Stimulated activated CD8-positive, alpha-beta memory T cell treated with anti-CD3 and anti-CD28 coated beads, Interleukin-12 subunit alpha, Interleukin-12 subunit beta, amount 100 ng/mL, for 1 hour (primary cell): ENCODE results near the gene TRRAP.

Source experiments
- DNase-seq: peaks from one replicate; pipeline ENCODE4 v3.0.0-alpha.2; 2020; ENCODE audit warnings: low read depth

The TRRAP gene

DNA sequence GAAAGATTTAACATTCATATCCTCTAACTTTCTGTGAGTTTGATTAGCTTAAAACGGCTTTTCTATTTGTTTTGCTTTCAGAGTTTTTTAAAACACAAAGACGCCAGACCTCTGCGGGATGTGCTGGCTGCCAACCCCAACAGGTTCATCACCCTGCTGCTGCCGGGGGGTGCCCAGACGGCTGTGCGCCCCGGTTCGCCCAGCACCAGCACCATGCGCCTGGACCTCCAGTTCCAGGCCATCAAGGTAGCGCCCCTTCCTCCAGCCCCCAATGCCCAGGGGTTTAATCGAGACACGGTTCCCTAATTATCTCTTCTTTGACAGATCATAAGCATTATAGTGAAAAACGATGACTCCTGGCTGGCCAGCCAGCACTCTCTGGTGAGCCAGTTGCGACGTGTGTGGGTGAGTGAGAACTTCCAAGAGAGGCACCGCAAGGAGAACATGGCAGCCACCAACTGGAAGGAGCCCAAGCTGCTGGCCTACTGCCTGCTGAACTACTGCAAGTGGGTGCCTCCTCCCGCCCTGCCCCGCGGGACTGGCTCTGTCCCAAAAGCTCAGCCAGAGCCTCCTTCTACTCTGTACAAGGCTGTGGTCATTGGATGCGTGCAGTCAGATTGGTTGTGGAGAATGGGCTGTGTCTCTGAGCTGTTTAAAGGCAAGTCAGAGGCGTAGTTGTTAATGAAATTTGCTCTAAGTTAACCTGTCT lies 71.2 kb downstream of the TRRAP start:
- DNase-seq, result no peak

DNA sequence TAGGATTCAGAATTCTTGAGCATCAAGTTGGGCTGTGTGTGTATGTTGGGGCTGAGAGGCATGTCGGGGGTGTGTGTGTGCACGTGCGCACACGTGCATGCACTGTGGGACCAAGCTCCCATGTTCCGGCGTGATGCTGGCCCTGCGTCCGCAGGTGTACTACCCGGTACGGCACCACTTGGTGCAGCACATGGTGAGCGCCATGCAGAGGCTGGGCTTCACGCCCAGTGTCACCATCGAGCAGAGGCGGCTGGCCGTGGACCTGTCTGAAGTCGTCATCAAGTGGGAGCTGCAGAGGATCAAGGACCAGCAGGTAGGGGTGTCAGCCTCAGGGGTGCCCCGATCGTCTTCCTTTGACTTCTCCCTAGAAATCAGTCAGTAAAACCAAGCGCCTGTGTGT lies 77.7 kb downstream of the TRRAP start:
- no peak for DNase-seq

DNA sequence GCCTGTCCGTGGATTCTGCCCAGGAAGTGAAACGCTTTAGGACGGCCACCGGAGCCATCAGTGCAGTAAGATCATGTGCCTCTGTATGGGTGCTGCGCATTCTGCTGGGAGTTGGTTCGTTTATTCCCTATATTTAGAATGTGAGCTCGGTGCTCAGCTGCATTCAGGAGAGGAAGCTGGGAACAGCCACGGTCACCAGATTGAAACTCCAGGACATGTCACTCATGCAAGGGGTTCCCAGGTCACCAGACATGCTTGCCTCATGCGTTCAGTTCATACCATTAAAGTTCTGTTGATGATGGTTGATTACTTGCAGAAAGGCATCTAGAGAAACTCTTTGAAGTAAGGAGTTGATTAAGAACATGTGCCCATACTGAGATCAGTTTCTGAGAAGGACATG lies 78.1 kb downstream of the TRRAP start:
- DNase-seq, result no peak

DNA sequence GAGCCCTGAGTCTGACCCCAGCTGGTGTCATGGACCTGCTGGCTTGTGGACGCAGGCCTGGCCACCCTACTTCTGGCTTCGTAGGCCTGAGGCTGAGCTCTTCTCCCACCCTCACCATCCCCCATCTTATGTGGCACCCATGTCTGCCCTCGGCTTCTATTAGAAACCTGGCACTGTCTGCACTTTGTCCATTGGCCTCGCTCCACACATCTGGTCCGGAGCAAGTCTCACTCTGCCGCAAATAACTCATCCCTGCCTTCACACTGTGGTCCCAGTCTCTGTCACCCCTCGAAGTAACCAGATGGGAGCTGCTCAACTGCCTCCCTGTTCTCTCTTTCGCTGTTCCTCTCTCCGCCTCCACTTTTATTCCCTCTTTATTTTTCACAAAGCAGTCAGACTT lies 78.6 kb downstream of the TRRAP start:
- no peak for DNase-seq

DNA sequence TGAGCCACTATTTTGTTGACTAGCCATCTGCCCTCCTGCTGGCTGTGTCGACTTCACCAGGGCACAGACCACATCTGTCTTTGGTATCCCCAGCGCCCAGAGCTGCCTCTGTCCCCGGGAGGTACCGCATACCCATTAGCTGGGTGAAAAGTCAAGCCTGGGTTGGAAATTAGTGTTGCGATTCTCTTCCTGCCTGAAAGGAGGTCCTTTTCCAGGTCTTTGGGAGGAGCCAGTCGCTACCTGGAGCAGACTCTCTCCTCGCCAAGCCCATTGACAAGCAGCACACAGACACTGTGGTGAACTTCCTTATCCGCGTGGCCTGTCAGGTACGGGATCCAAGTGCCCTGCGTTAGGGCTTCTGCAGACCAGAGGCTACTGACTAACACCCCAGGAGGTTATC lies 79.4 kb downstream of the TRRAP start:
- DNase-seq, result no peak

DNA sequence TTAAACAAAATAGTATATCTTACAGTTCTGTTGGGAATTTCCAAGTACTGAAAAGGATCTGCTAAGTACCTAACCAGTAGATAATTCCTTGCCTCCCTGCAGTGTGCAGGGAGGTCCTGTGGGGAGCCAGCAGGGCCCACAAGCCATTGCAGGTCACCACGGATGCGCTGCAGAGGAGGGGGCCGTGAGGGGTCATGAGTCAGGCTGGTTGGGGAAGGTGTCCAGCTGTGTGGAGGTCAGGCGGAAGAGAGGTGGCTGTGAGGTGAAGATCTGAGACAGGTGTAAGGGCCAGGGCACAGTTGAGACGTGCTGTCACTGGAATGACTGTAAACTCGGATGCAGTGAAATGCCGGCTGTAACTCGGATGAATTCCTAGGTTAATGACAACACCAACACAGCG lies 80.6 kb downstream of the TRRAP start:
- DNase-seq, result no peak

DNA sequence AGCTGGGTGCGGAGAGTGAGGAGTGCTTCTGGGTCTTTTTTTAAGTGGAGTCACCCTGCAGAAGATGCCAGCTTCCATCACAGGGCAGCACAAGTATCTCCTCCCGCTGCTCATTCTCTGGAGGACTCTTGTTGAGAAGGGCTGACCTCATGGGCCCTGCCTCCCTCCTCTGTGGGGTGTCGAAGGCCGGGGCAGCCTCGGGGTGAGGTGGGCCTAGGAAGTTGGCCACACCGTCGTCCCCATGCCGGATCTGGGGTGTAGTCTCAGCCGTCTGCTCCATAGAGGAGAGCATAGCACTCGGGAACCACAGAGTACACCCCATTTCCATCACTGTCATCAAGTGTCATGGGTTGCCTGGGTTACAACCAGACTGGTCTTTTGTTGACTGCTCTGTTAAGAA lies 85.0 kb downstream of the TRRAP start:
- DNase-seq, result no peak

DNA sequence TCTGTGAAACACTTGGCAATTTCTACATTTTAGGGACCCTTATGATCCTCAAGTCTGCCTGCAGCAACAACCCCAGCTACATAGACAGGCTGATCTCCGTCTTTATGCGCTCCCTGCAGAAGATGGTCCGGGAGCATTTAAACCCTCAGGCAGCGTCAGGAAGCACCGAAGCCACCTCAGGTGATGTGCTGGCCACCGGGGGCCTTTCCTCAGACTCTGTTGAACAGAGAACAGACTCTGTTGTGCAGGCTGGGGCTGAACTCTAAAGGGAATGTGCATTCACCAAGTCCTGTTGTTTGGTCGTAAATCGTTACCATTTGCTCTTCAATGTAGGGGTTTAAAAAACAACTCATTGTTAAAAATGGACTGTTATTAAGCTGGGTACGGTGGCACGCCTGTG lies 86.3 kb downstream of the TRRAP start:
- DNase-seq, result no peak

DNA sequence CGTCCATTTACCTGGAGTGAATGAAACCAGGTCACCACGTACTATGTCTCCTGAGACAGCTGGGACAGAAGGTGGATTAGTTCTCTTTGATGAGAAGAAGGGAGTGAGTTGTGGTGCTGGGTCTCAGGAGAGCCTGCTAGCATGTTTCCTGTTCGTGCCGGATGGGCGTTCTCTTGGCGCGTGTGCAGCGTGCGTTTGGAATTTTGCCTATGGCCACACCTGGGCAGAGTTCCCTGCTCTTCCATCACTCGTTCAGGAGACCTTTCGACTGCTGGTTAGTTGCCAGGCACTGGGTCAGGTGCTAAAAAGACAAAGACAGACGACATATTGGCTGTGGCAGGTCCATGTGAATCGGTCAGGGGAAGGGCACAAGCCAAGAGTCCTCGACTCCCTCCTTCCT lies 90.3 kb downstream of the TRRAP start:
- no peak for DNase-seq

DNA sequence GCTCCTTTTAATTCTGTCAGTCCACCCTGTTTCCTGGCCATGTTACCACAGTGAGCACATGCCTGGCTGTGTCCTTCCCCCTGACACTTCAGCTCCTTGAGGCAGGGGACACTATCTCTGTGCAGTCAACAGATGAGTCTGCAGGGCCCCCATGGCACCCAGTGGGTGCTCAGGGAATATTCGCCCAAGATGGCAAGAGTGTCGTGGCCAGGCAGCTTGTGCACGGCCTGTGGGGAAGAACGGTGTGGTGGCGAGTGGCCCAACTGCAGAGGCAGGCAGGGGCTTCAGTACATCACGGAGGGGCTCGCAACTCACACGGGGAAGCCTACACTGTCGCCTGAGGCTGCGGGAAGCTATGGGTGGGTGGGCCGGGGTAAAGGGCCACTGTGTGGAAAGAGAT lies 91.1 kb downstream of the TRRAP start:
- DNase-seq, result no peak

DNA sequence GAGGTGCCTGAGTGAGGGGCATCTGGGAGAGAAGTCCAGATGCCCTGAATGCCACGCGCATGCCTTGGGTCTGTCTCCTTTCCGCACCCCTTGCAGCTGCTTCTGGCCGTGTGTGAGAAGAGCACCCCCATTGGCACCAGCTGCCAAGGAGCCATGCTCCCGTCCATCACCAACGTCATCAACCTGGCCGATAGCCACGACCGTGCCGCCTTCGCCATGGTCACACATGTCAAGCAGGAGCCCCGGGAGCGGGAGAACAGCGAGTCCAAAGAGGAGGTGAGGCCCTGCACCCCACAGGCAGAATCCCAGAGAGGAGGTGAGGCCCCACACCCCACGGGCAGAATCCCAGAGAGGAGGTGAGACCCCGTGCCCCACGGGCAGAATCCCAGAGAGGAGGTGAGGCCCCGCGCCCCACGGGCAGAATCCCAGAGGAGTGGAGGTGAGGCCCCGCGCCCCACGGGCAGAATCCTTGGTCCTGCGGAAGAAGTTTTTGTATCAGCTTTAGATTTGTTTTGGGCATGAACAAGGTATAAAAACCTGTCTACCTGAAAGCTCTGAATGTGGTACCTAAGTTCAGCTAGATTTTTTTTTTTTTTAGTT lies 91.8 kb downstream of the TRRAP start:
- no peak for DNase-seq

DNA sequence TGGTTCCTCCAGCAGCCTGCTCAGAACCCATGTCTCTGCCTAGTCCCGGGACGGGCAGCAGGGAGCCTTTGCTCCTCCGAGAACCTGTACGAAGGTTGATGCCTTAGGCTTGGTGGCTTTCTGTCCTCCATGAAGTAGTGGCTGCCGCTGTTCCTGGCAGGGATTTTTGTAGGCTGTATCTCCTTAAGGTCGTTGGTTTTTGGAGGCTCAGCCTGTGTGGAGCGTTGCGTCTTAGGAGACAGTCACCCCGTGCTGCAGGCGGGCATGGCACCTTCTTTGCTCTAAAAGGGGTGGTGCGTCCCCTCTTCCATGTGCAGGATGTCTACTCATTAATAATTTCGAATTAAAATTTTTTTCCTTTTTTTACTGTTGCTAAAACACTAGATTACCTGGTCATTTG lies 92.5 kb downstream of the TRRAP start:
- no peak for DNase-seq

DNA sequence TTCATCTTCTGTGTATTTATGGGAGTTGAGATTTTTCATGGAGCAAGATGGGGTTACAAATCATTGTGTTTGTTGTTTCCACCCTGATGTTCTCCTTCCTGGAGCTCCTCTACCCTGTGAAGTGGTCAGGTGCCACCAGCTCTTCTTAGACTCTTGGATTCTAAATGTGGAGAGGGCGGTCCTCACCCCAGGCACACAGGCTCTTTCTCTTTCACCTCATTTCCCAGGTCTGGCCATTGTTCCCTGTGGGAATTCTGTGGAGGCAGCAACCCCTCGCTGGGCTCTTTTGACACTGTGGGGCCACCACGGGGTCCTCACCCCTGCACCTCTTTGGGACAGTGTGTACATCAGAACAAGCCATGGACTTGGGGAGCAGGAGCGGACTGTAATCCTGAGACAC lies 95.9 kb downstream of the TRRAP start:
- DNase-seq, result no peak

DNA sequence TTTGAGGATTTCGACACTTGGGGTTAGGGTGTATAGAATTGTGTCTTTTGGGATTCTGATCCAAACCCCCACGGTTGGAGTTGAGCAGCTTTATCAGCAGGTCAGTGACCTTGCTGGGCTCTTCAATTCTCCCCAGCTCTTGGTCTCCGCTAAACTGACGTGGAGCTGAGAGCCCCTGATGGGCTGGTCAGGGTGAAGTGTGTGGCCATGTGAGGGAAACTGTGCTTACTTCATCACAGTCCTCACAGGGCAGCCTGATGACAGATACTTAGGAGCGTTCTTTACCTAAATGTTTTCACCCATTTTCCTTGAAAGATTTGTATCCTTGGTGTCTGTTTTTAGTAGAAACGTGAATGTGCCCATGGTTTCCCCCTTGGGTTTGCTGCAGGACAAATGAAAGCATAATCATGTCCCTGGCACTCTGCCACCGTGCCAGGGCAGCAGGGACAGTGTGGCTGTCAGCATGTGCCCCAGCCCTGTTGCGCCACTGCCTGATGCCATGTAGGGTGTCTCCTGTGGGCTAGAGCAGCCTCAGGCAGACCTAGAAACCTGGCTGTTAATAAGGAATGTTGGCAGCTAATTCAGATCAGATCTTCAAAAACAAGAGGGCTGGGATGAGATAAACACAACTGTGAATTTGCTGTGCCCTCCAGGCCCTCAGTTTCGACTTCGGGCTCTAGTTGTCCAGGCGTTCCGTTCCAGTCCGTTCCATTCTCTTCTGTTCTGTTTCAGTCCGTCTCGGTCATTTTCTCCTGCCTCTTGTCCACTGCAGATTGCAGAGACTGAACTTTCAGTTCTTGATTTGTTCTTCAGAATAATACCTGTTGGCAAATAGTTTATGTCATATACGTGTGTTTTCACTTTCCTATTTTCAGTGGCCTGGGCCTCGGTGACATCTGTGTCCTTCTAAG lies 96.8 kb downstream of the TRRAP start:
- DNase-seq, result no peak

DNA sequence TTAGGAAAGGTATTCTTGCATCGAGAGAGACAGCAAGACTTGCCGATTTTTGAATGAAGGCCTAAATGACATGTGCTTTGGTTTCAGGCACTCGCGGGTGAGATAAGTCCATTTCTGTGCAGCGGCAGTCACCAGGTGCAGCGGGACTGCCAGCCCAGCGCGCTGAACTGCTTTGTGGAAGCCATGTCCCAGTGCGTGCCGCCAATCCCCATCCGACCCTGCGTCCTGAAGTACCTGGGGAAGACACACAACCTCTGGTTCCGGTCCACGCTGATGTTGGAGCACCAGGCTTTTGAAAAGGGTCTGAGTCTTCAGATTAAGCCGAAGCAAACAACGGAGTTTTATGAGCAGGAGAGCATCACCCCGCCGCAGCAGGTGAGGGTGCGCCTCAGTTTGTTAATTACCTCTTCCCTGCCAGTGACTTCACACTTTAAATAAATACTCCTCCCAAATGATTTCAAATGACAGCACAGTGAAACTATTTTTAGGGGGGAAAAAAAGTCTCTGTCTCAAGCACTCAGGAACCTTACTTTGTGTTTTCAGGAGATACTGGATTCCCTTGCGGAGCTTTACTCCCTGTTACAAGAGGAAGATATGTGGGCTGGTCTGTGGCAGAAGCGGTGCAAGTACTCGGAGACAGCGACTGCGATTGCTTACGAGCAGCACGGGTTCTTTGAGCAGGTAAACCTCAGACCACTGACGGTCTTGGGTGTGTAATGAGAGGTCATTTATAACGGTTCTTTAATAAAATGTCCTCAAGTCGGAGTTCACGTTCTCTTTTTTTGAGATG lies 98.3 kb downstream of the TRRAP start:
- DNase-seq, result no peak

DNA sequence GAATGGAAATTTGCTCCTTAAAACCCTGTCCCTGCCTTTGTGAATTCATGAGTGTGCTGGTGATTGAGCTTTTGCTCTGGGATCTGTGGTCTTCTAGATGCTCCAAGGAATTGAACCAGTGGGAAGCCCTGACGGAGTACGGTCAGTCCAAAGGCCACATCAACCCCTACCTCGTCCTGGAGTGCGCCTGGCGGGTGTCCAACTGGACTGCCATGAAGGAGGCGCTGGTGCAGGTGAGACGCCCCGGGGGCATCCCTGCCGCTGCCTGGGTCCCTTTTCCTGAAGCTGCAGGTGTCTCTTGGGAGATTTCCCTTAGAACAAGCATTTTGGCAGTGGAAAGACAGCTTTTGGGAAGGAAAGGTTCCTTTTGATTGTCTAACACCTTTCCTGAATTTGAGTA lies 100.3 kb downstream of the TRRAP start:
- no peak for DNase-seq

DNA sequence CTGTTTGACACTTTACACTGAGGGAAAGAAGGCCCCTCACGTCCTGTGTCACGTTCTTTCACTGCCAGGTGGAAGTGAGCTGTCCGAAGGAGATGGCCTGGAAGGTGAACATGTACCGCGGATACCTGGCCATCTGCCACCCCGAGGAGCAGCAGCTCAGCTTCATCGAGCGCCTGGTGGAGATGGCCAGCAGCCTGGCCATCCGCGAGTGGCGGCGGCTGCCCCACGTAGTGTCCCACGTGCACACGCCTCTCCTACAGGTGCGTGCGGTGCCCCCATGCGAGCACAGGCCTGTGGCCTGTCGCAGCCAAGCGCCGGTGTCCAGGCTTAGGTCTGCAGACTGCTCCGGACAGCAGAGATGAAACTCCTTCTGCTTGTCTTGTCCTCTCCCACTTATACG lies 103.4 kb downstream of the TRRAP start:
- DNase-seq, result no peak

DNA sequence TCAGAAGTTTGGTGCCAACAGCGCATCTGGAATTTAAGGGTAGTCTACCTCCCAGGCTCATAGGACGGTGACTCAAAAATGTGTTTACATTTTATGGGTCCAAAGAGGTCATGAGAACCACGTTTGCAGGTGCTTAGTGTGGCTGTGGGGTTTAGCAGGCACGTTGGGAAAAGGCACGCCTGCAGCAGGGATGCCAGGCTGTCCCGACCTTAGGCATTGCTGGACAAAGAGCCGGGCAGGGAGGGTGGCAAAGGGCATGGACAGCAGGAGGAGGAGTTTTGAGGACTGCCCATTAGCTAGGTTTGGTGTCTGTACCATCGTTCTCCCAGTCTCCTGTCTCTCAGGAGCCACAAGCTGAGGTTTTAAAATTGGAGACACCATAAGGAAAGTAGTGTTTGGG lies 104.4 kb downstream of the TRRAP start:
- no peak for DNase-seq

DNA sequence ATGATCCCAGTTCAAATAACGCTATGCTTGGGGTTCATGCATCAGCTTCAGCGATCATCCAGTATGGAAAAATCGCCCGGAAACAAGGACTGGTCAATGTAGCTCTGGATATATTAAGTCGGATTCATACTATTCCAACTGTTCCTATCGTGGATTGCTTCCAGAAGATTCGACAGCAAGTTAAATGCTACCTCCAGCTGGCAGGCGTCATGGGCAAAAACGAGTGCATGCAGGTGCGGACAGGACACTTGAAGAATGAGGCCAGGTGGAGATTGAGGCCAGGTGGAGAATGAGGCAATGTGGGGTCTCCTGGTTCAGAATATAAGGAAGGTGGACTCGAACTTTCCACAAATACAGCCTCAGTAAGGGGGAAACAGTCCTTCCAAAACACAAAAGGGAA lies 105.8 kb downstream of the TRRAP start:
- no peak for DNase-seq

DNA sequence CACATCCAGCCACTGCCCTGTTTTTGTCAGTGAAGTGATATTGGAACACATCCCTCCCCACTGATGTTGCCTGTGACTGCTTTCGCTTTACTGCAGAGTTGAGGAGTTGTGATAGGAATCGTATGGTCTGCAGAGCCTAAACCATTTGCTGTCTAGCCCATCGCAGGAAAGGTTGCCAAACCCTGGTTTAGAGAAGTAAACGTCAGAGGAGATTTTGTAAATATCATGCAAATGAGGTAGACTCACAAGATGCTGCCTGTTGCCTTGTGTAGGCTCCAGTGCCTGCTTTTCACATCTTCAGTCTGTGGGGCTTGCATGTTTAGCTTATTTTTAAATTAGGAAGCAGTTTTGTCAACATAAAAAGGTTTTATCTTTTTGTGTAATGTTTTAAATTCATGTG lies 107.1 kb downstream of the TRRAP start:
- DNase-seq, result no peak

DNA sequence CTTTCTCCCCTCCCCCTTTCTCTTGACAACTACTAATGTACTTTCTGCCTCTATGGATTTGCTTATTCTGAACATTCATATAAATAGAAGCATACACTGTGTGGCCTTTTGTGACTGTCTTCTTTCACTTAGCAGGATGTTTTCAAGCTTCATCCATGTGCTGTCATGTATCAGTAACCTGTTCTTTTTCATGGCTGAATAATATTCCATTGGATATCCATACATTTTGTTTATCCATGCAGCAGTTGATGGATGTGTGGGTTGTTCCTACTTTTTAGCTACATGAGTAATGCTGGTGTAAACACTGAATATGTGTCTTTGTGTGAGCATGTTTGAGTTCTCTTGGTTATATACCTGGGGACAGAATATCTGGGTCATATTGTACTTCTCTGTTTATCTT lies 107.6 kb downstream of the TRRAP start:
- no peak for DNase-seq

DNA sequence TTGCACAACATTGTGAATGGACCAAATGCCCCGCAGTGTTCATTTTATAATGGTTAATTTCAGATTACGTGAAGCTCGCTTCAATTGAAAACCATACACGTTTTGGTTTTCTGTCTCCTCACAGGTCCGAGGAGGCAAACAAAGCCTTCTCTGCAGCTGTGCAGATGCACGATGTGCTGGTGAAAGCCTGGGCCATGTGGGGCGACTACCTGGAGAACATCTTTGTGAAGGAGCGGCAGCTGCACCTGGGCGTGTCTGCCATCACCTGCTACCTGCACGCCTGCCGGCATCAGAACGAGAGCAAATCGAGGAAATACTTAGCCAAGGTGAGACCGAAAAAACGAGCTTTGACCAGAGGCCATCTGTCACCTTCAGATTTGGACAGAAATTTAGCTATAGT lies 110.3 kb downstream of the TRRAP start:
- no peak for DNase-seq

DNA sequence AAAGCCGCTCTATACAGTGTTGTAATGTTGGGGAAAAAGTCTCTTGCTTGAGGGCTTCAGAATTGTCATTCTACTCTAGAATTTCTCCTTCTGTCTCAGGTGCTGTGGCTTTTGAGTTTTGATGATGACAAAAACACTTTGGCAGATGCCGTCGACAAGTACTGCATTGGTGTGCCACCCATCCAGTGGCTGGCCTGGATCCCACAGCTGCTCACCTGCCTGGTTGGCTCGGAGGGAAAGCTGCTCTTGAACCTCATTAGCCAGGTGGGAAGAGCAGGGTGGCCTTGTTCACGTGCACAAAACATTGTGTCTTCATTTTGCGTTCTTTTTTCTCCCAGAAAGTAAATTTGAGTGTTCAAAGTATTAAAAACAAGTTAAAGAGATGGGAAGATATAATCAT lies 112.0 kb downstream of the TRRAP start:
- no peak for DNase-seq
